Right lobe of liver (tissue), 4 donors: ENCODE measurements around the gene CIAO1.

ENCODE experiments used
- POLR2A ChIP-seq: fragments of 450-650 bp; IDR thresholded peaks from one replicate; pipeline ENCODE4 v1.6.1; 2017; ENCODE audit warnings: antibody characterized with exemption, mild to moderate bottlenecking
- TF ChIP-seq, protein P1 (sequence below), 4 donors: fragments of 200-600 bp in 3 of 4; fragments of 450-650 bp in 1 of 4; IDR thresholded peaks; one replicate each; pipeline versions ENCODE4 v1.5.1 to v1.8.0; 2016 to 2022; ENCODE audit warnings: antibody characterized with exemption in 4 of 4, mild to moderate bottlenecking in 2 of 4
- donor health status: DM: no; HTN: no; CAD: no.
- donor health status: DM: no; HTN: no; CAD: no.
- donor health status: DM: no; HTN: yes; CAD: no.

DNA sequence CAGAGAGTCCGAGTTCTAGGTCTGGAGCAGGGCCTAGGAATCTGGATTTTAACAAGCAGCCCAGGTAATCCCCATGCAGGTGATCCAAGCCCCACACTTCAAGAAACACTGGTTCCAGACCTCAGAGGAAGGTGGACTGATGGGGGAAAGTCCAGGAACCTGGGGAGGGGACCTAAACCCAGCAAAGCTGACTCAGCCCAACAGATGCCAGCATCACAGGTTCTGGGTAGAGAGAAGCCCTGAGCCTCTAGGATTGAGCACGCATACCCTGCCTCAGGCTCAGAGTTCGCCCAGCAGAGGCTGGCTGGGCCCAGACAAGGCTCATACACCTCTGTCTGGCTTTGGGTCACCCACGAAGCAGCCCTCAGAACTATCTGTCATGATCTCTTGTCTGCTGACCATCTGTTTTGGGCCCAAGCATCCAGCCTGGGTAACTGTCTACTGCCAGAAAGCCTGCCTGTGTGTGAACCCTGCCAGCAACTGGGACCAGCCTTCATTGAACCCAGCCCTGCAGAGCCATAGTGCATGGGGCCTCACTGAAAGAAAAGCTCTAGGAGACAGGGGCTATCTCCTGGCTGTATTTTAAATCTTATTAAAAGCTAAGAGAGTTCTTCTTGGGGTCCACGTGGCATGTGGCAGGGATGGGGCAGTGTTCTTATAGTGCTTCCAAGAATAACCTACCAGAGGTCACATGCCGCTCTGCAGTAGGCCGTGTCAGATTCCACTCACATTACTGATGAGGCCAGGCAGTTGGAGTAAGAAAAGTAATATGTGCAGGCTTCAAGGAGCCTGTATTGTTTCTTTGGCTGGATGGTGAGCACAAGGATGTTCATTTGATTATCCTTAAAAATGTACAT is 7.6 kb upstream of the CIAO1 start:
- TF ChIP-seq, protein P1, sequence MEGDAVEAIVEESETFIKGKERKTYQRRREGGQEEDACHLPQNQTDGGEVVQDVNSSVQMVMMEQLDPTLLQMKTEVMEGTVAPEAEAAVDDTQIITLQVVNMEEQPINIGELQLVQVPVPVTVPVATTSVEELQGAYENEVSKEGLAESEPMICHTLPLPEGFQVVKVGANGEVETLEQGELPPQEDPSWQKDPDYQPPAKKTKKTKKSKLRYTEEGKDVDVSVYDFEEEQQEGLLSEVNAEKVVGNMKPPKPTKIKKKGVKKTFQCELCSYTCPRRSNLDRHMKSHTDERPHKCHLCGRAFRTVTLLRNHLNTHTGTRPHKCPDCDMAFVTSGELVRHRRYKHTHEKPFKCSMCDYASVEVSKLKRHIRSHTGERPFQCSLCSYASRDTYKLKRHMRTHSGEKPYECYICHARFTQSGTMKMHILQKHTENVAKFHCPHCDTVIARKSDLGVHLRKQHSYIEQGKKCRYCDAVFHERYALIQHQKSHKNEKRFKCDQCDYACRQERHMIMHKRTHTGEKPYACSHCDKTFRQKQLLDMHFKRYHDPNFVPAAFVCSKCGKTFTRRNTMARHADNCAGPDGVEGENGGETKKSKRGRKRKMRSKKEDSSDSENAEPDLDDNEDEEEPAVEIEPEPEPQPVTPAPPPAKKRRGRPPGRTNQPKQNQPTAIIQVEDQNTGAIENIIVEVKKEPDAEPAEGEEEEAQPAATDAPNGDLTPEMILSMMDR (IDR thresholded peaks at IDR 0.05) = no peak
- TF ChIP-seq POLR2A = no peak
